NT2/D1 (cell line): Measurements from ENCODE around the gene VTI1A.

Experiments used
- SUZ12 ChIP-seq: IDR thresholded peaks from 2 replicates; pipeline ENCODE4 v1.6.1; 2011; ENCODE audit not compliant: insufficient read length, insufficient read depth; ENCODE audit errors: extremely low read depth
- YY1 ChIP-seq: IDR thresholded peaks from 2 replicates; pipeline ENCODE4 v1.6.1; 2011; ENCODE audit not compliant: insufficient read length, insufficient read depth

DNA sequence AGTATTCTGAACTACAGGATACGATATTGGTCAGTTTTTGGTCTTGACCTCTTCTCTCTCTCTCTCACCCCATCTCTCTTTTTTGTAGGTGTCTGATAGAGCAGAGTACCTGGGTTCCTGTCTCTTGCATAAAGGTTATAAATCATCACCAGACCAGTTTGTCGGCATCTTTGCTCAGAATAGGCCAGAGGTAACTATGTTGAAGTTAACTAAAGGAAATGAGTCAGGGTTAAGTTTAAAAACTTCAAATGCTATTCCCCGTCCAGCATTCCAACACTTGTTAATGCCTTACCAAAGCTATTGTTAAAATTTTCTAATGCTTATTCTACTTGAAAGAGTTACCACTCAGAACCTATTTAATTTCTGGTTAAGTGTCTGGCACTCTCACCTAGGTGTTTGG lies 42.4 kb upstream of the VTI1A start:
- TF ChIP-seq YY1 (no peak), SUZ12 (no peak)
